Measurements from ENCODE around the gene ALDH3A1. TPM values are rescaled to one million over a fixed set of nuclear protein-coding genes. Genes with fewer than 3 reads are reported as not detected.

Gene ALDH3A1
- total and polyA plus RNA-seq, 9 of the 15 experiments (the other 6 are each of a cell fraction or from before 2014, with no cell fraction given): not detected

- DNase-seq (ENCODE audit: extremely low read depth in 1 of 4, low spot score in 3 of 4) (no peak), FAIRE-seq (no peak), ATAC-seq (no peak)
- no TSS peak for BruUV-seq (replicated peaks)
- Histone ChIP-seq H3K36me3 (ENCODE audit: control insufficient read depth, insufficient read depth, low read length) (no peaks in the 10 kb centered on the region), H3K9me1 (ENCODE audit: control insufficient read depth, insufficient read depth, low read length) (no peaks in the 10 kb centered on the region), H3K27ac (ENCODE audit: extremely low read depth, low read depth, low read length) (no peak overlapping the region), H3K9me3 (replicated peaks; ENCODE audit: control insufficient read depth, insufficient read depth, low read depth, low read length) (no peaks in the 10 kb centered on the region), H3K4me2 (ENCODE audit: insufficient read depth, low read length) (no peak overlapping the region), H3K79me2 (ENCODE audit: control insufficient read depth, insufficient read depth, low read length) (no peaks in the 10 kb centered on the region), H3K4me1 (replicated peaks in 1 of 2; ENCODE audit: control insufficient read depth in 2 of 2, insufficient read depth in 2 of 2, low read length in 2 of 2) (no peaks in the 10 kb centered on the region; a peak in 1 of 5 replicates), H3K4me3 (no peak overlapping the region), H3K27me3 (ENCODE audit: control insufficient read depth in 2 of 2, insufficient read depth in 2 of 2, low read length in 2 of 2) (peaks cover 3 to 16% of the 10 kb centered on the region in 2 experiments; a peak in 3 of 5 replicates), H3K9ac (ENCODE audit: insufficient read depth in 1 of 2, low read depth in 2 of 2, low read length in 2 of 2) (no peak overlapping the region), H2AFZ (ENCODE audit: low read depth, low read length) (no peak overlapping the region), H4K20me1 (replicated peaks; ENCODE audit: control insufficient read depth, insufficient read depth, low read length) (no peaks in the 10 kb centered on the region)
- POLR2A ChIA-PET: no interaction called here
- intact Hi-C loops (cut with micrococcal nuclease) (no loop called here), in situ Hi-C loops (cut with MboI) (no loop called here)
- CTCF ChIA-PET (ENCODE audit: low intra/inter-chr PET ratio): no interaction called here
- 2% methylated on average over 10 of the region's 11 CpGs for WGBS (ENCODE audit: insufficient coverage, low coverage, missing lambda C conversion rate)
- TF ChIP-seq CCAR2 (IDR thresholded peaks at IDR 0.05; ENCODE audit: low read depth, low read length): no peak
- no peak for TF ChIP-seq FIP1L1 (IDR thresholded peaks at IDR 0.05; ENCODE audit: low read depth, low read length, poor library complexity, severe bottlenecking)
- no peak for TF ChIP-seq ZNF740 (CRISPR knock-in tag; IDR thresholded peaks at IDR 0.05)
- no peak for TF ChIP-seq ZNF740 (tag; IDR thresholded peaks at IDR 0.05)
- no peak for TF ChIP-seq HSF4 (CRISPR knock-in tag; IDR thresholded peaks at IDR 0.05; ENCODE audit: borderline replicate concordance)
- TF ChIP-seq ZNF785 (CRISPR knock-in tag; IDR thresholded peaks at IDR 0.05): no peak
- no peak for TF ChIP-seq DPF2 (IDR thresholded peaks at IDR 0.05)
- no peak for TF ChIP-seq CBX2 (IDR thresholded peaks at IDR 0.05; ENCODE audit: insufficient read depth, low read length, poor library complexity, severe bottlenecking)
- TF ChIP-seq ZNF780A (CRISPR knock-in tag; IDR thresholded peaks at IDR 0.05): no peak
- TF ChIP-seq ZNF174 (CRISPR knock-in tag; IDR thresholded peaks at IDR 0.05): no peak
- TF ChIP-seq EWSR1 (IDR thresholded peaks at IDR 0.05; ENCODE audit: borderline replicate concordance, low read depth, partially characterized antibody): no peak
- TF ChIP-seq ESRRA (IDR thresholded peaks at IDR 0.05; ENCODE audit: borderline replicate concordance, low read depth): no peak
- no peak for TF ChIP-seq CTCF (IDR thresholded peaks at IDR 0.05 in 2 of 3, conservative IDR thresholded peaks at IDR 0.05 in 1 of 3; ENCODE audit: insufficient read depth in 2 of 3, low read depth in 1 of 3, low read length in 3 of 3)
These were observed 16.5 kb downstream of the ALDH3A1 start for GRCh38 chr17:19731626-19732025.

Measured in K562 (cell line).